GM13976 (cell line): ENCODE measurements around the gene DMRTC2.

Source experiments
- DNase-seq: peaks from one replicate; pipeline ENCODE4 v3.0.0; 2012; ENCODE audit warnings: low spot score
- in situ Hi-C: fragments of 300-500 bp; cut with MboI; formaldehyde crosslinking; loops from one replicate; pipeline ENCODE4 v1.12.0; 2022; ENCODE audit warnings: low sequenced_read_pairs, mixed read lengths, inconsistent platforms; ENCODE audit not compliant: unreplicated experiment
- TF ChIP-seq, protein P1 (sequence below): IDR thresholded peaks from 2 replicates; pipeline ENCODE4 v1.5.1; 2012; ENCODE audit warnings: borderline replicate concordance, mild to moderate bottlenecking; ENCODE audit not compliant: insufficient read depth; ENCODE audit errors: extremely low read depth, missing control alignments, control extremely low read depth

Gene DMRTC2

DNA sequence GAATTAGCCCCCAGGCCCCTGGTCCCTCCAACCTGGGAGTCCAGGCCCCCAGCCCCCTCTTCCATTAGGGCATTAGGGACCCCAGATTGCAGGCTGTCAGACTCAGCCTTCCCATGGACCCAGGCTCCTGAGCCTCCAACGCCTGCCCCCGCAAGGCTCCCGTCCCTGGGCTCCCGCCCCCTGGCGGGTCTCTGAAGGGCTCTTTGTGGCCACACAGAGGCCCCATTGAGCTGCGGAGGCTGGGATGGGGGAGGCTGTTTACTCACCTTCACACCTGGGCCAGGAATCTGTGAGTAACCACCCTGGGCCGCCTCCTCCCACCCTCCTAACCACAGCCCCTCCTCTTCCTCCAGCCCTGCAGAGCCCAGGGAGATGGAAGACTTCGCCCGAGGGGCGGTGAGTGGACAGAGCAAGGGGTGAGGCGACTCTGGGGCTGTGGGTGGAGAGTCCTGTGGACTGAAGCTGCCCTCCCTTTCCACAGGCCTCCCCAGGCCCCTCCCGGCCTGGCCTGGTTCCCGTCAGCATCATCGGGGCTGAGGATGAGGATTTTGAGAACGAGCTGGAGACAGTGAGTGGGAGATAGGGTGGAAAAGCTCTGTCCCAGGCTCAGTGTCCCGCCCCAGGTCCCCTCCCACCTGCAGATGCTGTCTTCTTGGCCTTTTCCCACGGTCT, 43.0 kb downstream of the DMRTC2 start:
- in situ Hi-C loops: loop anchor here (10.0 kb wide), 1 partner anchor 57 kb away; no protein-coding TSS in a partner anchor
- TF ChIP-seq, protein P1, sequence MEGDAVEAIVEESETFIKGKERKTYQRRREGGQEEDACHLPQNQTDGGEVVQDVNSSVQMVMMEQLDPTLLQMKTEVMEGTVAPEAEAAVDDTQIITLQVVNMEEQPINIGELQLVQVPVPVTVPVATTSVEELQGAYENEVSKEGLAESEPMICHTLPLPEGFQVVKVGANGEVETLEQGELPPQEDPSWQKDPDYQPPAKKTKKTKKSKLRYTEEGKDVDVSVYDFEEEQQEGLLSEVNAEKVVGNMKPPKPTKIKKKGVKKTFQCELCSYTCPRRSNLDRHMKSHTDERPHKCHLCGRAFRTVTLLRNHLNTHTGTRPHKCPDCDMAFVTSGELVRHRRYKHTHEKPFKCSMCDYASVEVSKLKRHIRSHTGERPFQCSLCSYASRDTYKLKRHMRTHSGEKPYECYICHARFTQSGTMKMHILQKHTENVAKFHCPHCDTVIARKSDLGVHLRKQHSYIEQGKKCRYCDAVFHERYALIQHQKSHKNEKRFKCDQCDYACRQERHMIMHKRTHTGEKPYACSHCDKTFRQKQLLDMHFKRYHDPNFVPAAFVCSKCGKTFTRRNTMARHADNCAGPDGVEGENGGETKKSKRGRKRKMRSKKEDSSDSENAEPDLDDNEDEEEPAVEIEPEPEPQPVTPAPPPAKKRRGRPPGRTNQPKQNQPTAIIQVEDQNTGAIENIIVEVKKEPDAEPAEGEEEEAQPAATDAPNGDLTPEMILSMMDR: peak; percentile 59
- peak; percentile 79 for DNase-seq

DNA sequence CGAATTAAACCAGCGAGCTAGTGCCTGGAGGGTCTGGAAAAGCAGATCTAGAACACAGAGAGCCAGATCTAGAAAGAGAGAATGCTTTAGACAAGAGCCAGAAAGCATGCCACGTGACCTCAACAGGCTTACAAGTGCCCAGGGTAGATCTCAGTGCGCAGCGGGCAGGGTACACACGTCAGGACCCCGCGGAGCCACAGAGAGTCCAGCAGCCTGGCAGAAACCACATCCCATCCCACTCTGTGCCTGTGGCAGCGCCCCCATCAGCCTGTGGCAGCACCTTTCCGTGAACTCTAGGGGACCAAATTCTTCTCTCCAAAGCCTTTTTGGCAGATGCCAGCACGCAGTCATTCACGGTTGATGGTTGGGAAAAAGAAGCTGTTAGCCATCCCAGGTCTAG, 44.1 kb downstream of the DMRTC2 start:
- DNase-seq: no peak
- TF ChIP-seq, protein P1: no peak
- in situ Hi-C loops: loop anchor here (10.0 kb wide), 1 partner anchor 56 kb away; no protein-coding TSS in a partner anchor

DNA sequence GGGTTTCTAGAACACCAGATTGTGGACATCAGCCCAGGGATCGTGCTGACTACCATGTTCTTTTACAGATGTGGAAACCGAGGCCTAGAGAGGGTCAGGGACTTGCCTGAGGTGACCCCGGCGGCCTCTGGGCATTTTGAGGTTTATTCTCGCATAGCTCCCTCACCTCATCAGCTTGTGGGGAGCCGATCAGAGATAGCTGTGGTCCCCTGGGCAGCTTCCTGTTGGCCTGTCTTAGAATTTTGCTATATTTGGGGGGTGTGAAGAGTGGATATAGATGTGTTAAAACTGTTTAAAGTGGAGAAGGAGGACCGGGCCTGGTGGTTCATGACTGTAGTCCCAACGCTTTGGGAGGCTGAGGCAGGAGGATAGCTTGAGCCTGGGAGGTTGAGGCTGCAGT, 45.1 kb downstream of the DMRTC2 start:
- in situ Hi-C loops: loop anchor here (10.0 kb wide), 1 partner anchor 55 kb away; no protein-coding TSS in a partner anchor
- TF ChIP-seq, protein P1: no peak
- no peak for DNase-seq

DNA sequence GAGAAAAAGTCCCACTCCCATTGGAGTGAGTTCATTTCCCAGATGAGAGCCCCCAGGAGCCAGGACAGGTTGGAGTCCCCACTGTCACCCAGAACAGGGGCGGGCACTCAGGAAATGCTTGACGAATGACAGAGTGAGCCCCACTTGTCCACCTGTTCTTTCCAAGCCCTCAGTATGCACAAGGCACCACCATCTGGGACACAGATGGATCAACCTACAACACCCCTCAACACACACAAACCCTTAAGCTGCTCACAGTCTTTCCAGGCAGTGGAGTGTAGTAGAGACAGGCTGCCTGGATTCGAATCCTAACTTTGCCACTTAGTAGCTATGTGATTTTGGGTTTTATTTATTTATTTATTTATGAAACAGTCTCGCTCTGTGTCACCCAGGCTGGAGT, 46.1 kb downstream of the DMRTC2 start:
- TF ChIP-seq, protein P1: no peak
- DNase-seq: no peak
- in situ Hi-C loops: no loop called here

DNA sequence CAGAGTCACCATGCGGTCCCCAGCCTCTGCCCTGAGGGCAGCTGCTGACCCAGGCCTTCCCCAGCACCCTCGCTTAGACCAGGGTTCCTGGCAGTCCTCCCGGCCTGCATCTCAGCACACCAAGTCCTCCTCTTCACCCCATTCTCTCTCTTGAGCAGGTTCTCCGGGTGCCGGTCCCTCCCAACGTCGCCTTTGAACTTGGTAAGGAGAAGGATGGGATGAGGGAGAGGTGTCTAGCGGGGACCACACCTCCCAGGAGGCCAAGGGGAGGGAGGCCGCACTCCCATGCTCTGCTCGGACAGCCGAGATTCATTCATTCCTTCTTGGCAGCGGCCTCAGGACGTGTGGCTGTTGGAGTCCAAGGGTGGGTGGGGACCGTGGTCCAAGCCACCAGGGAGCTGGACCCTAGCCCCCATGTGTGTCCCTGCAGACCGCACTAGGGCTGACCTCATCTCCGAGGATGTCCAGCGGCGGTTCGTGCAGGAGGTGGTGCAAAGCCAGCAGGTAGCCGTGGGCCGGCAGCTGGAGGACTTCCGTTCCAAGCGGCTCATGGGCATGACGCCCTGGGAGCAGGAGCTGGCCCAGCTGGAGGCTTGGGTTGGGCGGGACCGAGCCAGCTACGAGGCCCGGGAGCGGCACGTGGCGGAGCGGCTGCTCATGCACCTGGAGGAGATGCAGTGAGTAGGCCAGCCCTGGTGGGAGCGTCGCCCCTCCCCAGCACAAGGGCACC, 47.5 kb downstream of the DMRTC2 start:
- TF ChIP-seq, protein P1: no peak
- in situ Hi-C loops: no loop called here

DNA sequence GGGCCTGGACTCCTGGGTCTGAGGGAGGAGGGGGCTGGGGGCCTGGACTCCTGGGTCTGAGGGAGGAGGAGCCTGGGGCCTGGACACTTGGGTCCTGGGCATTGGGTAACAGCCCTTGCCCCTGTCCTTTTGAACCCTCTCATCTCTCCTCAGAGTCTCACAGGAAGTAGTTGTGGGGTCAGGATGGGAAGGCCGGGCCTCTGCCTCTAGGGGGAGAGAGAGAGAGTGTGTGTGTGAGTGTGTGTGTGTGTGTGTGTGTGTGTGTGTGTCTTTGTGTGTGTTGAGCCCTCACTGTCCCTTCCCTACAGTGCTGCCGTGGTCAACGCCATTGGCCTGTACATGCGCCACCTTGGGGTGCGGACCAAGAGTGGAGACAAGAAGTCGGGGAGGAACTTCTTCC, 49.1 kb downstream of the DMRTC2 start:
- TF ChIP-seq, protein P1: no peak
- in situ Hi-C loops: no loop called here
- no peak for DNase-seq

More for the DNA sequence above, 47.5 kb downstream of the DMRTC2 start:
- DNase-seq: no peak
